Psoas muscle (tissue), 8 donors: Measurements from ENCODE around the gene DMD. TPM values are rescaled to one million over a fixed set of nuclear protein-coding genes. Genes with fewer than 3 reads are reported as not detected.
A peak's percentile ranks its signal among the peaks of the same experiment; 100 is the strongest.

Experiments used
- ATAC-seq, 4 donors: fragments of 200-7000 bp; cut with Tn5 transposase; one replicate each; pipeline ENCODE4 v1.9.1; 2020; ENCODE audit warnings: moderate library complexity in 3 of 4, mild to moderate bottlenecking in 2 of 4
- DNase-seq, 2 donors: peaks; one replicate each; pipeline ENCODE4 v3.0.0-alpha.2; 2020
- H3K27ac ChIP-seq: fragments of 200-600 bp; one replicate; pipeline ENCODE4 v1.8.0; 2022
- H3K27me3 ChIP-seq, 3 donors: fragments of 200-600 bp in 1 of 3; one replicate each; pipeline versions ENCODE4 v1.6.1 to v1.8.0; 2013 to 2022; ENCODE audit warnings: low read length in 2 of 3, mild to moderate bottlenecking in 2 of 3, moderate library complexity in 1 of 3; ENCODE audit not compliant: insufficient read depth in 3 of 3
- H3K36me3 ChIP-seq, 2 donors: fragments of 200-600 bp in 1 of 2; one replicate each; pipeline versions ENCODE4 v1.6.1 to v1.8.0; 2013 to 2022; ENCODE audit warnings: low read depth in 1 of 2, mild to moderate bottlenecking in 1 of 2, moderate library complexity in 1 of 2; ENCODE audit not compliant: insufficient read depth in 1 of 2
- H3K4me1 ChIP-seq: fragments of 200-600 bp; one replicate; pipeline ENCODE4 v1.8.0; 2022
- H3K4me3 ChIP-seq: fragments of 200-600 bp; one replicate; pipeline ENCODE4 v1.8.0; 2022; ENCODE audit warnings: mild to moderate bottlenecking
- H3K9me3 ChIP-seq: fragments of 200-600 bp; one replicate; pipeline ENCODE4 v1.8.0; 2022
- CTCF ChIP-seq: fragments of 200-600 bp; IDR thresholded peaks from one replicate; pipeline ENCODE4 v1.8.0; 2022; ENCODE audit warnings: antibody characterized with exemption
- WGBS, 3 donors: extraction: QIAGEN DNeasy Blood & Tissue Kit; methylation state at CpG; one replicate each; pipeline versions ENCODE4 v1.1.6 to v1.1.7; 2013; 5-methylcytosine and 5-hydroxymethylcytosine counted together
- intact Hi-C, 2 donors: fragments of 100-400 bp; cut with DNase I; formaldehyde crosslinking; loops; one replicate each; pipeline versions ENCODE4 v1.11.0 to v1.14.2; 2022
- polyA plus RNA-seq, 3 donors: library from polyadenylated mRNA; stranded (reverse); fragments of 200-250 nt; gene quantifications; one replicate each; pipeline ENCODE4 v1.2.3, GENCODE V29; 2013
- total RNA-seq, 4 donors: library from RNA; stranded (reverse); fragmentation: NEBNext Ultra II Directional in 2 of 4; extraction: Animal tissue kit (Norgen Biotek cat#: 25700) in 2 of 4; gene quantifications; one replicate each; pipeline versions ENCODE4 v1.2.1 to v1.2.4, GENCODE V29; 2021 to 2023
- donor health status: healthy with polysubstance abuse.
- donor health status: DM: no; HTN: no; CAD: no; lungs with moderate emphysema.
- donor health status: Bipolar disorder and iron deficiency.
- donor health status: healthy.
- donor health status: DM: yes; HTN: yes; CAD: no.
- donor health status: DM: no; HTN: no; CAD: no.
- donor health status: DM: no; HTN: no; CAD: no.
- donor health status: DM: yes; HTN: yes; CAD: no.

Gene DMD
- total and polyA plus RNA-seq, 7 donors: 6.8 to 170 (median 86.5) TPM

DNA sequence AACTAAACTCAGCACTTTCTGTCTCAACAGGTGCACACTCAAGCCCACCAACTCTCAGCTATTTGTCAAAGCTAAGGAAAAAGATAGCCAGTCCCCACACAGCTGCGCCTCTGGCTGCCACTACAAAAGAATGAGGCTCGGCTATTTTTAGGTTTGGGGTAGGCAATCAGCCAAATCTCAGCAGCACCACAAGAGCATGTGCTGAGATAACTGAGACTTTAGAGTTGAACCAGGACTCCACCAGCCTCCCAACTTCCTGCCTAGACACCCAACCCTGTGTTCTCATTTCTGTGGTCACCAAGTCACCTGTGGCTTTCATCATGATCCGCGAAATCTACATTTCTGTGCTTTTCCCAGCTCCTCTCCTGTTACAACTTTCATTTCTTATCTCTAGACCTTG, 28.0 kb downstream of the DMD start:
- intact Hi-C loops: no loop called here
- Histone ChIP-seq H3K36me3 (no peaks in the 10 kb centered on the region), H3K27ac (peak overlapping the region; percentile 85), H3K4me3 (peak overlapping the region; percentile 41), H3K4me1 (peaks cover 6% of the 10 kb centered on the region), H3K9me3 (no peaks in the 10 kb centered on the region), H3K27me3 (no peaks in the 10 kb centered on the region)
- 5 to 25% (median 23%) methylated on average over 4 of the region's 4 CpGs for WGBS, 3 donors
- peak; percentile 87 to 95 (median 90) for ATAC-seq
- DNase-seq: peak; percentile 31 to 51
- no peak for TF ChIP-seq CTCF

DNA sequence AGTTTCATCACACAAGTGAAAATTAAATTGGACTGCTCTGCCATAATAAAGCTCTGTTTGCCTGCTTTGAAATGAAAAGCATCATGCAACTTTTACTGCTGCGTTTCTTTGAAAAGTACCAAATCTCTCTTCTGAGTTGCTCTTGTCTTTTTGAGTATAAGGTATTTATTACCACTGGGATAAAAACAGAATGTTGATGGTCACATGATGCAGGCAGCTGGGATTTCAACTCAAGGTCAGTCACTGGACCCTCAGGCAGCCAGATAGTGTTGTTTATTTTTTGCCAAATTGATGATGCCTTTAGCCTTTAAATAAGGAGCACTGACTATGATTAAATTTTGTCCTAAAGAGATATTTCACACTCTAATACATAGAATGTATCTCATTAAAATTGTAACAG, 32.7 kb downstream of the DMD start:
- Histone ChIP-seq H3K27ac (peak overlapping the region; percentile 85), H3K4me1 (peaks cover 6% of the 10 kb centered on the region), H3K27me3 (no peaks in the 10 kb centered on the region), H3K36me3 (no peaks in the 10 kb centered on the region), H3K4me3 (peak overlapping the region; percentile 28), H3K9me3 (no peaks in the 10 kb centered on the region)
- no peak for DNase-seq
- 15 to 48% (median 23%) methylated on average over 1 of the region's 1 CpG for WGBS, 3 donors
- intact Hi-C loops: no loop called here
- no peak for TF ChIP-seq CTCF
- peak in 2 of 4 donors; percentile 30 to 49 for ATAC-seq

DNA sequence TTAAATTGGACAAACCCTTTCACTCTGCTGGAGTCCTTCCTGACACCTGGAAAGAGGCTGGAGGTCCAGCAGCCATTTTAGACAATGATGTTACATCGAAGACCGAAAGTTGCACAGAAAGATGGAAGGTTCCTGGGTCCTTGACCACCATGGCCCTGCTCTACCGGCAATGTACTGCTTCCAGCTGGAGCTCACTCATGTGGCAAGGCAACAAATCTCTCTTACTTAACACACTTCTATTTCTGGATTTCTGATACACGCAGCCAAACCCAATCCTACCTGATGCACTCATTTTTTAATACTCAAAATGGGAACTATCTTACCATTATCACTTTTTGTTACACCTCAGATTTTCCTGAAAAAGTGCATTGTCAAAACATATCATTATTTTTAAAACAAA, 33.1 kb downstream of the DMD start:
- peak overlapping the region; percentile 28 for H3K4me3 ChIP-seq
- H3K27me3 ChIP-seq: no peaks in the 10 kb centered on the region
- DNase-seq (no peak), ATAC-seq (peak; percentile 80 to 88 (median 84))
- TF ChIP-seq CTCF: no peak
- WGBS, 3 donors: 41 to 48% (median 42%) methylated on average over 4 of the region's 4 CpGs
- H3K4me1 ChIP-seq: peaks cover 6% of the 10 kb centered on the region
- no peaks in the 10 kb centered on the region for H3K36me3 ChIP-seq
- no peaks in the 10 kb centered on the region for H3K9me3 ChIP-seq
- peak overlapping the region; percentile 85 for H3K27ac ChIP-seq
- intact Hi-C loops: no loop called here

- no peak for ATAC-seq
- peak overlapping the region; percentile 13 for H3K27ac ChIP-seq
- H3K9me3 ChIP-seq: no peaks in the 10 kb centered on the region
- no peak for DNase-seq
- no peaks in the 10 kb centered on the region for H3K36me3 ChIP-seq
- 58 to 76% (median 66%) methylated on average over 1 of the region's 1 CpG for WGBS, 3 donors
- H3K4me1 ChIP-seq: no peaks in the 10 kb centered on the region
- intact Hi-C loops: no loop called here
- TF ChIP-seq CTCF: no peak
- H3K27me3 ChIP-seq: no peaks in the 10 kb centered on the region
- no peak overlapping the region for H3K4me3 ChIP-seq
Observed at GRCh38 chrX:33175201-33175600, 36.1 kb downstream of the DMD start.

DNA sequence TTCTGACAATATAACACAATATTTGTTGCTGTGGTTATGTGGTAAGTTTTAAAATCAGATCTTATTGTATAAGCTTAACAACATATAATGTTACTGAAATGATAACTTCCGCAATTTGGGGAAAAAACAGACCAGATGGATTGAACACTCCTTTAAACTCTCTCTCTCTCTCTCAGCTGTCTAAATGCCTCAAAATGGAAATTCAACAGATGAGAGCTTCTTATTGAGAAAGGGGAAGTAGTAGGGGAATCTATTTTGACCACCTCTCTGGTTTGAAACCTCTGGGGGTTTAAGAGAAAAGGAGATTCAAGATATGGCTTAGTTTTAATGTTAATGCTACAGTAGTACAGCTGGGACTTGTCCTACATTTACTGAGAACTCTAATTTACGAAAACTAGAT, 40.3 kb downstream of the DMD start:
- H3K4me1 ChIP-seq: no peaks in the 10 kb centered on the region
- no peak overlapping the region for H3K4me3 ChIP-seq
- no peaks in the 10 kb centered on the region for H3K36me3 ChIP-seq
- intact Hi-C loops: no loop called here
- no peak for DNase-seq
- no peak for ATAC-seq
- no peaks in the 10 kb centered on the region for H3K9me3 ChIP-seq
- 75 to 90% (median 86%) methylated on average over 2 of the region's 2 CpGs for WGBS, 3 donors
- no peaks in the 10 kb centered on the region for H3K27me3 ChIP-seq
- H3K27ac ChIP-seq: no peak overlapping the region
- no peak for TF ChIP-seq CTCF
